GM21360 (cell line): ENCODE results near the gene CCNB1IP1.
"Not testable (repeated sequence)": the region's sequence is repeated elsewhere in the genome, so short reads cannot be mapped to it uniquely, and the experiment has no call there.

Experiments used
- ATAC-seq: cut with Tn5 transposase; IDR thresholded peaks from one replicate; pipeline ENCODE4 v1.9.1; 2021; ENCODE audit warnings: mild to moderate bottlenecking, moderate library complexity; ENCODE audit not compliant: unreplicated experiment

Gene CCNB1IP1

GRCh38 chr14:20332788-20333493 lies at the start of gene CCNB1IP1:
TSS of gene CCNB1IP1 (minus strand) at chr14:20333279. CDS start at chr14:20316523, 16,756 bp downstream.
- peak; percentile 94 for ATAC-seq

- ATAC-seq: no peak
Observed at GRCh38 chr14:20382526-20382925, 49.4 kb upstream of the CCNB1IP1 start.

- no peak for ATAC-seq
Observed at GRCh38 chr14:20381341-20381740, 48.3 kb upstream of the CCNB1IP1 start.

GRCh38 chr14:20380681-20381080 lies 47.6 kb upstream of the CCNB1IP1 start:
- no peak for ATAC-seq

- no peak for ATAC-seq
Observed at GRCh38 chr14:20379743-20380142, 46.7 kb upstream of the CCNB1IP1 start.

- no peak for ATAC-seq
Observed at GRCh38 chr14:20377171-20377570, 44.1 kb upstream of the CCNB1IP1 start.

- no peak for ATAC-seq
Observed at GRCh38 chr14:20376071-20376588, 43.1 kb upstream of the CCNB1IP1 start.

- no peak for ATAC-seq
Observed at GRCh38 chr14:20375471-20375870, 42.4 kb upstream of the CCNB1IP1 start.

- no peak for ATAC-seq
Observed at GRCh38 chr14:20372796-20373195, 39.7 kb upstream of the CCNB1IP1 start.

- ATAC-seq: no peak
Observed at GRCh38 chr14:20365928-20366327, 32.8 kb upstream of the CCNB1IP1 start.

- not testable (repeated sequence) for ATAC-seq
Observed at GRCh38 chr14:20358474-20358873, 25.4 kb upstream of the CCNB1IP1 start.

GRCh38 chr14:20356422-20356821 lies 23.3 kb upstream of the CCNB1IP1 start:
- ATAC-seq: no peak

- ATAC-seq: no peak
Observed at GRCh38 chr14:20350860-20351259, 17.8 kb upstream of the CCNB1IP1 start.

GRCh38 chr14:20350282-20350681 lies 17.2 kb upstream of the CCNB1IP1 start:
- no peak for ATAC-seq

GRCh38 chr14:20347747-20348146 lies 14.7 kb upstream of the CCNB1IP1 start:
- no peak for ATAC-seq

GRCh38 chr14:20346713-20347112 lies 13.6 kb upstream of the CCNB1IP1 start:
- ATAC-seq: no peak

- no peak for ATAC-seq
Observed at GRCh38 chr14:20345366-20345765, 12.3 kb upstream of the CCNB1IP1 start.

GRCh38 chr14:20343862-20344220 lies 10.8 kb upstream of the CCNB1IP1 start:
- ATAC-seq: no peak

GRCh38 chr14:20343092-20343861 lies 10.2 kb upstream of the CCNB1IP1 start, which contains the start of gene PARP2:
TSS of gene PARP2 (plus strand) at chr14:20343635. CDS start at chr14:20343642, 7 bp downstream.
- peak; percentile 94 for ATAC-seq

GRCh38 chr14:20341646-20342045 lies 8.6 kb upstream of the CCNB1IP1 start:
- ATAC-seq: no peak

GRCh38 chr14:20341032-20341431 lies 8.0 kb upstream of the CCNB1IP1 start:
- ATAC-seq: not testable (repeated sequence)

- no peak for ATAC-seq
Observed at GRCh38 chr14:20334017-20334416, 938 bp upstream of the CCNB1IP1 start.
